GM12872 (cell line): ENCODE data around the gene GTF2H1.

ENCODE experiments used
- CTCF ChIP-seq: IDR thresholded peaks from 3 replicates; pipeline ENCODE4 v1.5.1; 2011; ENCODE audit warnings: low read depth, mild to moderate bottlenecking, low read length, moderate library complexity; ENCODE audit not compliant: insufficient read depth

Gene GTF2H1

GRCh38 chr11:18295316-18295715 lies 27.1 kb upstream of the GTF2H1 start:
- TF ChIP-seq CTCF: no peak

GRCh38 chr11:18299721-18300120 lies 22.6 kb upstream of the GTF2H1 start:
- no peak for TF ChIP-seq CTCF

DNA sequence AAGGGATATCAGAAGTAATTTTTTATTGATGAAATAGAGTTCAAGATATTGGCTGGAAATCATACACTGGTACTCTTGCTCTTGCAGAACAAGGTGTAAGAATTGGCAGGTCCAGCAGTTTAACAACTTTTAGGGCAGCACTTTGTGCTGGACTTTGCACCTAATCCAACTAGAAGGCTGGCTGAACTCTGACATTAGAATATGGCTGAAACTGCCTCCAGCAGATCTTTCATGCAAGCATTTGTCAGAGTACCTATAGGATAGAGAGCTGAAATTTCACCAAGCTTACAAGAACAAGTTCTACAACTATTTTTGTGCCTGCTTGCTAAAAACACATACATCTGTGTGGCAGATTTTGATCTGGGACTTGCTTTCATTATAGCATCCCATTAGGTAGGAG lies 17.6 kb upstream of the GTF2H1 start:
- no peak for TF ChIP-seq CTCF

- no peak for TF ChIP-seq CTCF
These were observed 14.8 kb upstream of the GTF2H1 start for GRCh38 chr11:18307461-18308139.

GRCh38 chr11:18308242-18308641 lies 14.1 kb upstream of the GTF2H1 start:
- TF ChIP-seq CTCF: no peak

GRCh38 chr11:18309691-18310090 lies 12.7 kb upstream of the GTF2H1 start:
- no peak for TF ChIP-seq CTCF

GRCh38 chr11:18310800-18311340 lies 11.5 kb upstream of the GTF2H1 start:
- TF ChIP-seq CTCF: no peak
